Caki2 (cell line): ENCODE measurements around the gene SLC44A1. TPM values are rescaled to one million over a fixed set of nuclear protein-coding genes. Genes with fewer than 3 reads are reported as not detected.
"Not testable (repeated sequence)": the region's sequence is repeated elsewhere in the genome, so short reads cannot be mapped to it uniquely, and the experiment has no call there.

ENCODE experiments used
- DNase-seq: peaks from one replicate; pipeline ENCODE4 v3.0.0-alpha.2; 2015; ENCODE audit warnings: low read depth
- in situ Hi-C: cut with HindIII; loops from 2 replicates; pipeline ENCODE4 v1.10.0; 2016; ENCODE audit warnings: low sequenced_read_pairs, low pct_unique_long_range_greater_than_20kb, mixed read lengths
- total RNA-seq: library from RNA; depleted of rRNA; stranded (reverse); fragments of >200 nt; shearing (Covaris generic); gene quantifications from 2 replicates; pipeline ENCODE4 v1.2.3, GENCODE V29; 2014; ENCODE audit warnings: low replicate concordance

SLC44A1 gene
- total RNA-seq, 1 experiment from 2014 or later: 35.6 TPM

DNA sequence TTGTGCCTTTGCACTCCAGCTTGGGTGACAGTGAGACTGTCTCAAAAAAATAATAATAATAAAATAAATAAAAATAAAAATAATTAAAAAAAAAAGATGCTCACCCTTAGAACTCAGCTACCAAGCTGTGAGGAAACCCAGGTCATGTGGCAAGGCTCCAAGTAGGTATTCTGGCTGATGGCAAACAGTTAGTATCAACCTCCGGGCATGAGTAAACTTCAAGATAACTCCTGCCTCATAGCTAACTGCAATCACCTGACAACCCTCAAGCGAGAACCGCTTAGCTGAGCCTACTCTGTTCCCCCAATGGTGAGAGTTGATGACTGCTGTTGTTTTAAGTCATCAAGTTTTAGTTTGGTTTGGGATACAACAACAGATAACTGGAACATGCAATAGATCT, 6.1 kb upstream of the SLC44A1 start:
- in situ Hi-C loops: no loop called here
- no peak for DNase-seq

DNA sequence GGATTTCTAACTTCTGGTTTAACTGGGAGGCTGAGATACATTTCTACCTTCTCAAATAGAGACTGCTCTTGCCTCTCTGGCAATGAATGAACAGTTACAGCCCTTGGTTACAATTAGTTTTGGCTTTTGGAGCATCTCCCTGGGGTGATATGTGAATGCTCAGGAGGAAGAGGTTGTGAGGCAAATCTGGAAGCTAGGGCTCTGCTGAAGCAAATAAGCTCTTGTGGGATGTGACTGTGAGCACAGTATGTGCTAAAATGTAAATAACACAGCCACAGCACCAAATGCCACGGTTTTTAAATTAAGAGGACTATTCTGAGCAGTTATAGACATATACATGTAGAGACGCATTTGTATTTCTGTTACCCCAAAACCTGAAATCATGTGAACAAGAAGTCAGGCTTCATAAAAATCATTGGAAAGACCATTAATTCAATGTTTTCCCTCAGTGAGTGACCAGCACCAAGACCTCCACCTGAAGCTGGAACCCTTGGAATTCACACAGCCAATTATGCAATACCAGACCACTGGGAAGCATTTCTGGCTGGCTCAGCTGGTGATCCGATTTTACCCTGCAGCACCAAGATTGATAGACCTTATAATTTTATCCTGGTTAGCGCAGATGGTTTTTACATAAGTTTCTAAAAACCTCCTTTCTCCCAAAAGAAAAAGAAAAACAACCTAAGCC, 3.0 kb upstream of the SLC44A1 start:
- in situ Hi-C loops: no loop called here
- DNase-seq: no peak

DNA sequence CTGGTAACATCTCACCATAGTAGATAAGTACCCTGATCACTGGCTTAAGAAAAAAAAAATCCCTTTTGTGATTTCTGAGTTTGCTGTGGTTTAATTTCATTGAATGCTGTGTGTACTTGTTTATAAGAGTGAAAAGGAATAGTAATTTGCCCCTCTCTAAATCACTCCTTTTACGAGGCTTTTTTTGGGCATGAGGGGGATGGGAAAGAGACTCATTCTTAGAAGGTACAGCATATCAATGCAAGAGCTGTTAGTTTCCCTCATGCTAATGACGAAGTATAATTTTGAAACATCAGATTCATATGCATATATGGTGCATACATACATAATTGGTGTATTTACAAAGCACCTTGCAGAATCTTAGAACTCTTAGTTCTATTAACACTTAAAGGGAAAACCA, 2.4 kb upstream of the SLC44A1 start:
- no peak for DNase-seq
- in situ Hi-C loops: no loop called here

DNA sequence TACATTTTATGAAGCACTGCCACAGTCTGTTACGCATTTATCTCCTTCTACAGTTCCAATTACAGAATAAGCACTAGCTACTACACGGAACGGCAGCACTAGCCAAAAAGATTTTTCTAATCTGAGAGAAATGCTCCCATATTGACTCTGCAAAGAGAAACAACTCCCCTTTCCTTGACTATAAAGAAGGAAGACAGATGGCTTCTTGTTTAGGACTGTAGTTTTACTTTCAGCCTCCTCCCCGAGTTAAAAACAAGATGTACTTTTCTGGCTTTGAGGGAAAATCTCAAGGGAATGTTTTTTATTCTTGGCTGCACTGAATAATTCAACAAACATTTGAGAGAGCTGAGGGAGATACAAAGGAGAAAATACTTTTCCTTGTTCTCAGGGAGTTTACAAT, 1.9 kb upstream of the SLC44A1 start:
- no peak for DNase-seq
- in situ Hi-C loops: no loop called here

DNA sequence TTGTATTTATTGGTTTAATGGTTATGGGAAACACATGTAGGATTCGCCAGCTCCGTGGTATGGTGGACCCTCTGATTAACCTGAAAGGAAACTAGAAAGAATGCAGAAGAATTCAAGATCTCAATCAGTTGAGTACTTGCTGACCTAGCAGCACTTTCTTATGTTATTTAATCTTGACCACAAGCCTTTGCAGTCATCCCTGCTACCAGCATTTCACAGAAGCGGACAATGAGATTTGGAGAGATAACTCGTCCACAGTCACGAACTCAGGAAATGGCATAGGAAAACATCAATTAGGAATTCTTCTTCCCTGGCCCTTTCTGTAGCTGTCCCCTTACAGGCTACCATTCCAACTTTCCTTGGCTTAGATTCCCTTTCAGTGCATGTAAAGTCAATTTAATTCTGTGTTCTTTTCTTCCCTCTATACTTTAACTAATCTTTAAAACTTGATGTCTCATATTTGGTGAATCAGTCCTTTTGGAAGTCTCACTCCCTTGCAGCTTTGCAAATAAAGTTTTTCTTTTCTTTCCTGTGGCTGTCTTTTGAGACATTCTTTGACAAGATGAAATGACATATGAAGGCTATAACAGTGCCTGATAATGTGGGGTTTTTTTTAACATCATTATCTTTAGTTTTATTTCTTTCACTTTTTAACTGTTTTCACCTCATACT, 1.3 kb upstream of the SLC44A1 start:
- in situ Hi-C loops: no loop called here
- no peak for DNase-seq

DNA sequence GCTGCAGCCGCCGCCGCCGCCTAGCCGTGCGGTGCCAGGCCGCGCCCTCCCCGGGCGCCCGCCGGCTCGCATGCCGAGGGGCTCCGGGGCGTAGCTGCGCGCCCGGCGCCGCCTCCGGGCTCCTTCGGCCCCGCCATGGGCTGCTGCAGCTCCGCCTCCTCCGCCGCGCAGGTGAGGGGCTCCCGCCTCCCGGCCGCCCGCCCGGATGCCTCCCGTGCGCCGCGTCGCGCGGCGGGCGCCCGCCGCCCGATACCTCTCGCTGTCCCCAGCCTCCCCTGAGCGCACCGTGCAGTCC, 230 bp downstream of the SLC44A1 start:
- in situ Hi-C loops: no loop called here
- DNase-seq: no peak

DNA sequence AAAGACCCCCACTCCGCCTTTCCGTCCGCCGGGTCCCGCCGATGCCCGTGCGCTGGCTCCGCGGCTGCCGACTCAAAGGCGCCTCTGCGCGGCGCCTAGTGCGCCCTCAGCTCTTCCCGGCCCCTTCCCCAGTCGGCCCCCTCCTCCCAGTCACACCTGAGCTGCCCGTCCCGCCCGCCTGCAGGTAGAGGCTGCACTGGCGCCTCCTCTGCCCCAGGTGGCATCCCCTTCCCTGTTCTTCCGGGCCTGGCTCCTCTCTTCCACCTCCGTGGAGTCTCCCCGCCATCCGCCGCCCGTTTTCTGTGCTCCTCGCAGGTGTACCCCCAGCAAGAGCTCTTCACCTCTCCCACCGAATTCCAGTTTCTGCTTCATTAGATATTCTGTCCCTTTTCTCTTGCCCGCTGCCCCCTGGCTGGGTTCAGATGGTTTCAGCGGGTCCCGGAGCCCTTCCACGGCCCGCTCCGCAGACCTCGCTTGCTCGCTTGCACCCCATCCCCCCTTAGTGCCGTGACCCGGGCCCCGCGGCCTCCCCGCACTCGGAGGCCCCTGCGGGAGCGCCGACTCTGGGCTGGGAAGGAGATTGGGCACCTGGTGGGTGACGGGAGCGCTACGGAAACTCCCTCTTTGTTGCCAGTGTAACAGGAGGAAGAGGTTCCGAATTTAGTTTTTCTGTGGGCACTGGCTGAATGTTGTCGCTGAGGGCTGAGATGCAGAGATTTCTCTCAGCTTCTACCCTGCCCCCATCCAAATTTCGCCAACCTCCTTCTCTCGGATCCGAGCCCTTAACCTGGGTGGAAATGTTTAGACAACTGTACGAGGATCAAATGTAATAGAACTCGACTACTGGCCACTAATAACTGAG, 809 bp downstream of the SLC44A1 start:
- DNase-seq: peak; percentile 45
- in situ Hi-C loops: no loop called here

DNA sequence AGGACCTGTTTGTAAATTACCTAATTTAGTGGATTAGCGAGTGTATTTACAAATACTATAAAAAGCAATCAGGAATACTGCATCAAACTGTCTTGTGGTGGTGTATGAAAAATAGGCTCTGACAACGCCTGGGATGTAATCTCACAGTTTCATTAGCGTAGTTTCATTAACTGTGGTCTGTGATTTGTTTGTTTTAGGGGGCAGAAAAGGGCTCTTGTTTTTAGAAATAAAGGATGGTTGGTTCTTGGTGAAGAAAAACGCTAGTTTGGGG, 1.4 kb downstream of the SLC44A1 start:
- in situ Hi-C loops: no loop called here
- no peak for DNase-seq

DNA sequence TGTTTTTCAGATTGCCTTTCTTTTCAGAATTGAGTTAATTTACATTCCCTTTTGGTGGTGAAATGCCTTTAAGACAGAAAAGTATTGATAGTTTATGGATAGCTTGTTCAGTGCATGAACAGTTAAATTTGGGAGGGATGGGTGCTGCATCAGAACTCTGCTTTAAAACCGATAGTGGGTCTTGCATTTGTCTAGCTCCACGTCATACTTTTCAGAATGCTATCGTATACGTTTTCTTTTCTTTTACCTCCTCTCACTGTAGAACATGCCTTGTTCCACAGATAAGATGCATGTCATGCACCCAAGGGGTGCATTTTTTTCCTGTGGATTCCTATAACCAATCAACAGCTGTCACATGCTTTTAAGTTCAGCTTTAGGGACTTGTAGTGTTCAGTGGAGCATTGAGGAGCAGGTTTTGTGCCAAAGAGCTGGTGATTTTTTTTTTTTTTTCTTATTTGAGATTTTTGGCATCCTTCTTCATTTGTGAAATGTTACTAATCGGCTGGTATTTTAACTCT, 2.3 kb downstream of the SLC44A1 start:
- in situ Hi-C loops: no loop called here
- DNase-seq: no peak

DNA sequence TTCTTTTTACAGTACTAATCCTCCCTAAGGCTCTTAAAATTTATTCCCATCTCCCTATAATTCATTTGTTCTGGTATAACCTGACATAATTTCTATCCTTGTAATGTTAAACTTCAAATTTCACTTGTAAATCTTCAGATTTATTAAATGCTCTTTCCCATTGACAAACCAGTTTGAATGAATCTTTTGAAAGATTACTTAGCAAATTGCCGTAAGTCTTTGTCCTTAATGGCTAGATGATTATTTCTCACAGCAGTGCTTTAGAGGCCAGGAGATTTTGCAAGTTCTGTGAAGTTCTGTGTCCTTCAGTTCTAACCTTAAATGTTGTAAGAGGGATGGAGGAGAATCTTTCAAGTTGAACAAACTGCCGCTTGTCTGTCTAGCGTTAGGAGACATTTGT, 4.2 kb downstream of the SLC44A1 start:
- no peak for DNase-seq
- in situ Hi-C loops: no loop called here

DNA sequence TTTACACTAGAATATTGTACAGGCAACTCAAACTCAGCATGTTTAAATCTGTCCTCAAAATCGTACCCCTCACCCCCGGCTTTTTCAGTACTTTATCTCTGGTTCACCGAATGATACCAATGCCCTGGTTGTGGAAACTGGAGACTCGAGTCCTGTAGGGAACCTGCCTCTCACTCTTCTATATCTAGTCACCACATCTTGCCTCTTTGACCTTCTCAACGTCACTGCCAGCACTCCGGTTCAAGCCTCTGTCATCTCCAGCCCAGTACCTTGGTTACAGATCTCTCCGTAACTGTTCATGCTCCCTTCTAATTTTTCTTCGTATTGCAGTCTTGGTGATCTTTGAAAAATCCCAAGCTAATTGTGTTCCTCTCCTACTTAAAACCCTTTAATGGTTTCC, 6.7 kb downstream of the SLC44A1 start:
- DNase-seq: no peak
- in situ Hi-C loops: no loop called here

DNA sequence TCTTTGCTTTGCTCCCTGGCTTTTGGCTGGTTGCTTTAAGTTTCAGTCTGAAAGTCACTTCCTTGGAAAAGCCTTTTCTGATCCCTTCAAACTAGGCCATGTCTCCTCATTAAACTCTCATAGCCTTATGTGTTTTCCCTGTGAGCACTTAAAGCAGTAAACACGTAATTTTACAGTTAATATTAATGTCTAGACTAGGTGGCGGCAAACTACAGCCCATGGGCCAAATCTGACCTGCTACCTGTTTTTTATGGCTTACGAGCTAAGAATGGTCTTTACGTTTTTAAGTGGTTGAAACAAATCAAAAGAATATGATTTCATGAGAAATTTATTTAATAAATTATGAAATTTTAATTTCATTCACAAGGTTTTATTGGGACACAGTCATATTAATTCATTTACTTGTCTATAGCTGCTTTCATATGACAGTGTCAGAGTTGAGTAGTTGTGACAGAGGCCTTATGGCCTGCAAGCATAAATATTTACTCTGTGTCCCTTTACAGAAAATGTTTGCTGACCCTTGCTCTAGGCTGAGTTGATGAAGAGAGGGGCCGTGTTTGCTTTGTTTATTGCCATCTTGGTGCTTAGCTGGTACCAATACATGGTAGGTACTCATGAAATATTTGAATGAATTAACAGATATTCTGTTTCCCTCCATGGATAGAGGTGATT, 7.4 kb downstream of the SLC44A1 start:
- no peak for DNase-seq
- in situ Hi-C loops: no loop called here

DNA sequence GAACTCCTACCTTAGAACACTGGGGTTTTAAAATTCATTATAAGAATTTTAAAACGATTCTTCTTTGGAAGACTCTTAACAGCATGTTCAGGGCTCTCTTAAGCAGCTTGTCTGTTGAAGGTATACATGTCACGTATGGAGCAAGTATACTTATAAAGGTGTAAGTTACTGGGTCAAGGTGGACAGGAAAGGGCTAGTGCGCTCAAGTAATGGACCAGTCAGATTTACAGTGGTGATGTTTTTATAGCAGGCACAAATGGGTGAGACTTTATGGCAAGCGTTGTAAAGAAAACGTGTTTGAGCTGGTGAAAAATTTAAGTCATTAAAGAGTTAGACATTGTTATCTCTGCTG, 7.9 kb downstream of the SLC44A1 start:
- no peak for DNase-seq
- in situ Hi-C loops: no loop called here

DNA sequence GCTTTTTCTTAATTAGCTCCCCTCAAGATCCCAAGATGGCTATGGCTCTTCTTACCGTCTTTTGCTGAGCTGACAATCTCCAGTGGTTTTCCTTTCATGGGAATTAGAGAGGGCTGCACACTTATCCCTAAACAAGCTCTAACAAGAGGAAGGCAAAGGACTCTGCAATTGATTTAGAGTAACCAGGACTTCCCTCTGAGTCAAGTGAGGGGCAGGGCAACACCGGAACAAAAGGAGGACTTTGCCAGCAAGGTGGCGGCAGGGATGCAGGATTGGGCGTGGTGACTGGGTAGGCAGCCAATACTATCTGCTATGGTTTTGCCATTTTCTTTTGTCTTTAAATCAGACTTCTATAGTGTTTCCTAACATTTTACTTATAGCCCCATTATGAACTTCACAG, 9.8 kb downstream of the SLC44A1 start:
- in situ Hi-C loops: no loop called here
- DNase-seq: no peak

DNA sequence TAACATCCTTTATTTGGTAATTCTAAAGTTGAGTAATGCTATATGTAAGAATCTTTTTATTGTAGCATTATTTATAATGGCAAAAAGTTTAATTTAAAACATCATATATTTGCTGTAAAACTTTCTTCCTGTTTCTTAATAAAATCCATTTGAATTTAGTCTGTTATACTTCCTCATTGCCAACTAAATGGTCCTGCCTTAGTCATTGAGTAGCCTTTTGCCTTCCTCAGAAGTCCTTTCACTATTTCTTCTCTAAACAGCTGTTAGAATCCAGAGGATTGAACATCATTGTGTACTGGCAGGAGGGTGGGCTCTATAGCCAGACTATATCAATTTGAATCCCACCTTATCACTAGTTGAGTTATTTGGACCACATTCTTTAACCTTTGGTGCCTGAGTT, 11.0 kb downstream of the SLC44A1 start:
- in situ Hi-C loops: no loop called here

DNA sequence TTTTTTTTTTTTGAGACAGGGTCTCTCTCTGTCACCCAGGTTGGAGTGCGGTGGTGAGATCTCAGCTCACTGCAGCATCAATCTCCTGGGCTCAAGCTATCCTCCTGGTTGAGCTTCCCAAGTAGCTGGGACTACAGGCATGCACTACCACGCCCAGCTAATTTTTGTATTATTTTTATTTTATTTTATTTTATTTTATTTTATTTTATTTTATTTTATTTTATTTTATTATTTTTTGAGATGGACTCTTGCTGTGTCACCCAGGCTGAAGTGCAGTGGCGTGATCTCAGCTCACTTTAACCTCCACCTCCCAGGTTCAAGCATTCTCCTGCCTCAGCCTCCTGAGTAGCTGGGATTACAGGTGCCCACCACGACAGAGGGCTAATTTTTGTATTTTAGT, 12.1 kb downstream of the SLC44A1 start:
- in situ Hi-C loops, DNase-seq: not testable (repeated sequence)

More for the DNA sequence above, 11.0 kb downstream of the SLC44A1 start:
- DNase-seq: no peak

DNA sequence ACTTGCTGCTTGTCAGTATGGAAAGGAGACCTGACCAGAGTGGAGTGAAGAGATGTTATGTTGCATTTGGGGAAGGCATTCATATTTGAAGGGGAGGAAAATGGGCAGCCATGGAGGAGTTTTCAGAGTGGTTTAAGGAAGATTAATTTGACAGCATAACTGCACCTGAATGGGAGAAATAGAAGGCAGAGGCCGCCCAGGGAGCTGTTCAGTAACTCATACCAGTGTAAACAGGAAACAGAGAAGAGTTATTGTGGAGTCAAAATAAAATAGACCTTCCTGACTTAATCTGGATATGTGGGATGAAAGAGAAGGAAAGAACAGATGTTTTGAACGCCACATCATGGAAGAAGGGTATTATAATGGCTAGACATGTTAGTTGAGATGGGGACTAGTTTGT, 13.4 kb downstream of the SLC44A1 start:
- DNase-seq: no peak
- in situ Hi-C loops: no loop called here

DNA sequence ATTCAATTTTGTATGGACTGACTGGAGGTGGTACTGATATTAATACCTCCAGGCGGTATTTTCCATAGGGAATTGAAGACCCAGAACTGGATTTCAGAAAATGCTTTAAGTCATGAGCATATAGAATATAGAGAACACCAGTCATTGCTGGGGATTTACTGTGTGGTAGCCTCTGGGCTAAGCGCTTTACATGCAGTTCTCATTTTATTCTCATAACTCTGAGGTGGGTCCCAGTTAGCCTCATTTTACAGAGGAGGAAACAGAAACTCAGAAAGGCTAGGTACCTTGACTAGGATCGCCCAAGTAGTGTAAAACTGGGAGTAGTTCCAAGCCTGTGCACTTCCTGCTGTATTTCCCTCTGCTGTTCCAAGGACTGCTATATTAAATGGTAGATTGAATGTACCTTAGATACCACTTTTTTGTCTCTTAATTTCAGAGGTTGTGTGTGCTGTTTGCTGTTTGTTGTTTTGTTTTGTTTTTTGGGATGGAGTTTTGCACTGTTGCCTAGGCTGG, 13.8 kb downstream of the SLC44A1 start:
- in situ Hi-C loops: no loop called here

DNA sequence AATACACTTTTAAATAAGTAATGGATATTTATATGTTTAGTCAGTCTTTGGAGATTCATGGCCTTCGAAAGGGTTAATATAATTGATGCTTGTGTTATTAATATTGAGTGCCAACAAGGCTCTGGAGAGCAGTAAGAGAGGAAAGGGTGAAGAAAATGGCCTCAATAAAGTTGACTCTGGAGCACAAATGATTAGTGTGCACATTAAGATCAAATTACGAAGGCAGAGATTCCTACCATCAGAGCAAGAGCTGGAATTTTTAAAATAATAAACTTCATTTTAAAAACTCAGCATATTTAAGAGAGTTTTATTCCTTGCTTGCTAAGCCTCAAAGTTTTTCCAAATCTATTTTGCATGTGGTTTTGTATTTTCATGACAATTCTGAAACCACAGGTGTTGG, 14.8 kb downstream of the SLC44A1 start:
- in situ Hi-C loops: no loop called here
- no peak for DNase-seq

More for the DNA sequence above, 13.8 kb downstream of the SLC44A1 start:
- DNase-seq: no peak
